NCI-H345 treated with DMSO at 0.1 percent for 48 hours (cell line): Measurements from ENCODE around the gene DLGAP1.

Experiments
- DNase-seq: peaks from one replicate; lab custom pipeline; 2025; ENCODE audit not compliant: unreplicated experiment; lab: John Stamatoyannopoulos, UW

DLGAP1 gene

GRCh38 chr18:3873698-3874097, 581.4 kb downstream of the DLGAP1 start:
- DNase-seq = peak; percentile 23

DNA sequence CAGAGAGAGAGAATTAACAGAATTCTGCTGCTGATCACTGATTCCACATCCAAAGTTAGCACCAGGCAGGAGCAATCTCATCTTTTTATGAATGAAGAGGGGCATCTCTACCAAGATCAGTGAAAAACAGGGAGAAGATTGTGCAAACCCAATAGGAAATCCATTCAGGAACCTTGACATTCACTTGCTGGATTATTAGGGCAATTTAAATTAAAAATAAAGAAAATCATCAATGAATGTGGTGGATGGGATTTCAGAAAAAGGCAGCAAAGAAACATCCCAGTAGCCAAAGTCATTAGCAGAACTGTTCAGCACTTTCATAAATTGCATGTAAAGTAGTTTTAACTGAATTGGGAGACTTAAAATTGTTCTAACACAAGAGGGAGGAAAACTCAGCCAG, 581.9 kb downstream of the DLGAP1 start:
- no peak for DNase-seq

- DNase-seq = peak; percentile 10
Measured at GRCh38 chr18:3872641-3873040, 582.5 kb downstream of the DLGAP1 start.

DNA sequence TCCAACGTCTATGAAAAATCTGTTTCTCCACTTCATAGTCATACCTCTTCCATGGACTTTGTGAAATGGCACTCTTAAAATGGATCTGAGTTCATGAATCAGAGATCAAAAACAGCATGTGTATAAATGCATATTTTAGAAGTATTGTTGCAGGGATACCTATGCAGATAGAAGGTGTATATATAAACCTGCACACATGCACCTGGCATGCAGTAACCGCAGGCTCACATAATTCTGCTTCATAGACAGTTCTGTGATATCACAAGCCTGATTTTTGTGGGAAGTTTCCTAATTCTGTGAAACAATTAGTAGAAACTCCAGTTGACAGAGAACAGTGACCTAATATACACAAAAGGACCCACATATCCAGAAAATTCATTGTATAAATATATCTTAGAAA, 583.4 kb downstream of the DLGAP1 start:
- no peak for DNase-seq

DNA sequence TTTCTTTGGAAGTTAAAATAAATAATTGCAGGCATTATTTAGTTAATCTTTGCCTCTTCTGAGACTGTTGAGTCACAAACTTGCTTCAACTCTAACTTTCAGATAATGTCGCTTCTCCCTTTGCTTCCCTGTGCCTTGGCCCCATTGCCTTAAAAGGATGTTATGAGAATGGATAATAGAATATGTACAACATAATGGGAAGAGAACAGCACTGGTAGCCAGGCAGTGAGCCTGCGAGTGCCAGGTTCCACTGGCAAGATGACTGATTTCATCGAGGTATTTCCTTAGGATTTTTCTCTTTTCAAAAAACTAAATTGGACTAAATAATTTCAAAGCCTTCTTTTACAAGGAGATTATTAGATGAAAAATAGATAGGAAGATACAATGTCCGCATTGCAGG, 584.2 kb downstream of the DLGAP1 start:
- DNase-seq = no peak

DNA sequence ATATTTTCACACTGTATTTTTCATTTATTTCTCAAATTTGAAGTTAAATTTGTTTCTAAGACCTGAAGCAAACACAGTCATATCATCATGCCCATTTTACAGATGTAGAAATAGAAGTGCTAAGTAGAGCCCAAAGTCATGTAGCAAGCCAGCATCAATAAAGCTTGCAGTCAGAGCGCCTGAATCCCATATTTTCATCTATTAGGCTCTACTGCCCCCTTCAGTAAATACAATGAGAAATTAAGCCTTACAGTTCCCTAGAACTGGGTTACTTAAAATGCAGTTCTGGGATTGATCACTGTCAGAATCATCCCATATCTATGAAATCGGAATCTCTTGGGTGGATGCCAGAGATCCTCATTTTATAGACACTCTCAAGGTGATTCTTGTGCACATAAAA, 585.3 kb downstream of the DLGAP1 start:
- peak; percentile 62 for DNase-seq

- no peak for DNase-seq
Measured at GRCh38 chr18:3867864-3868311, 587.2 kb downstream of the DLGAP1 start.

GRCh38 chr18:3867236-3867635, 587.9 kb downstream of the DLGAP1 start:
- no peak for DNase-seq

DNA sequence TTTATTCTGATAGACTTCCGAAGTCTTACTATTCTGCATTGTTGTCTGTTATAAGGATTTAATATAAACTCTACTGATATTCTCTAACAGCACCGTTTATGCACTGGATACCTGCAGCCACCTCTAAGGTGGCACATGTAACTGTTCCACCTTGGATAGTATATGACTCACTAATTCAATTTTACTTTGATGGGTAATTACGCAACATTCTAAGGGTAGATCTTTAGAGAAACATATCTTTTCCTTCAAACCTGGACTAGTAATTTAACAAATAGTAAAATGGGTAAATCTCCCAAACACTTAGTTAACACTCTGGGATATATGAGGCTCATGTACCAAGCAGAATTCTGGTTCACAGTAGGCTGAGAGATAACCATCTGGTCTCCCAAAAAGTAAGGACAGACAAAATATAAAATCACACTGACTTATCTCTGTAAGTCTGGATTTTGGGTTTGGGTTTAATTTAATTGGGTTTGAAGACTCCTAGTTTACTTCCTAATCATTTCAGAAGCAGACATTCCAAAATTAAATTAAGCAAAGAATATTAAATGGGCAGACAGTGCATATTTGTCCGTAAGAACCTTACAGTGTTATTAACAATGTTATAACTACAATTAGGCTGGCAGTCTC, 590.3 kb downstream of the DLGAP1 start:
- DNase-seq = no peak

GRCh38 chr18:3863593-3863992, 591.5 kb downstream of the DLGAP1 start:
- DNase-seq = no peak

DNA sequence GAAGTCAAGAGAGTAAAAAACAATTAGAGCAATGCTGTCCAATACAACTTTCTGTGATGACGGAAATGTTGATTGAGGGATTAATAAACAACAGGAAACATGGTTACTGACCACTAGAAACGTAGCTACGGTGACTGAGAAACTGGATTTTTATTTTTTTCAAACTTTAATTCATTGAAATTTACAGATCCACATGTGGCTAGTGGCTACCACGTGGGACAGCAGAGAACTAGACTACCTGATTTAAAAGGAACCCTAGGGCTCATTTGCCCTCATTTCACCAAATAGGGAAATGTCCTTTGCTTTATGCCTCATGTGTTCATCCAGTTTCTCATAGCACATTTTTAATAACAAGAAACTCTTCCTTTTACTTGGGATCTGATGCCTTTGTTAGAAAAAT, 592.1 kb downstream of the DLGAP1 start:
- no peak for DNase-seq

- no peak for DNase-seq
Measured at GRCh38 chr18:3861495-3861894, 593.6 kb downstream of the DLGAP1 start.

- no peak for DNase-seq
Measured at GRCh38 chr18:3857544-3857943, 597.6 kb downstream of the DLGAP1 start.

GRCh38 chr18:3855966-3856365, 599.1 kb downstream of the DLGAP1 start:
- no peak for DNase-seq

DNA sequence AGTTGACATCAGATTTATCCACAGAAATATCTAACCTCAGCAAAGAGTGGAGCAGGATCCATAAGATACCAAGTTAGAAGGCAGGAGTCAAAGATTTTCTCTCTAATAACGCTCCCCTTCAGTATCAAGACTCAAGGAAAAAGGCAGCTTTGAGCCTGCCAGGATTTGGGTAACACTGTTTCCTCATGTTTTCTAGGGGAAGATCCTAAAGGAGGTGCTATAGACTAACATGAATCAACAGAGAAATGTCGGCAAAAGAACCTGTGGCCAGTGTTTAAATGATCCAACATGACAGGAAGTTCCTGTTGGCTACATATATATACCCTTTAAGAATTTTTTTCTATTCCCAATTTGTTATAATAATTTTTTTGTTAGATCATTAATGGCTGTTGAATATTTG, 602.8 kb downstream of the DLGAP1 start:
- no peak for DNase-seq

GRCh38 chr18:3851159-3851558, 603.9 kb downstream of the DLGAP1 start:
- DNase-seq = no peak

DNA sequence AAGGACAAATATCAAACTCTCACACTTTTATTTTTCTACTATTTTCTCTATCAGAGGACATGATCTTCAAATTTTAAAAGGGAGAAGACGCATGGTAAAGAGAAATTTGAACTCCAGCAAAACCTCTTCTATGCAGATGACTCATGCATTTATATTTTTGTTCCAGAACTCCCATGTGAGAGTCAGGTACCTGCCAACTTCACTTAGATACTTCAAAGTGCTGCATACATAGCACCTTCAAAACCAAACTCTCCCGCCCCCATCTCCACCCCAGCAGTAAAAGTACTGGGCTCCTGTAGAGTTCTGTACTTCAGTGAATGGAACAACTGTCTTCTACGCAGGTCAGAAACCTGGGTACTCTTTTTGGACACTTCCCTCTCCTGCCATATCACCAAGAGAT, 606.8 kb downstream of the DLGAP1 start:
- no peak for DNase-seq

GRCh38 chr18:3845161-3845560, 609.9 kb downstream of the DLGAP1 start:
- no peak for DNase-seq

- no peak for DNase-seq
Measured at GRCh38 chr18:3842844-3843243, 612.3 kb downstream of the DLGAP1 start.

- no peak for DNase-seq
Measured at GRCh38 chr18:3840766-3841165, 614.3 kb downstream of the DLGAP1 start.

- no peak for DNase-seq
Measured at GRCh38 chr18:3839581-3839981, 615.5 kb downstream of the DLGAP1 start.

DNA sequence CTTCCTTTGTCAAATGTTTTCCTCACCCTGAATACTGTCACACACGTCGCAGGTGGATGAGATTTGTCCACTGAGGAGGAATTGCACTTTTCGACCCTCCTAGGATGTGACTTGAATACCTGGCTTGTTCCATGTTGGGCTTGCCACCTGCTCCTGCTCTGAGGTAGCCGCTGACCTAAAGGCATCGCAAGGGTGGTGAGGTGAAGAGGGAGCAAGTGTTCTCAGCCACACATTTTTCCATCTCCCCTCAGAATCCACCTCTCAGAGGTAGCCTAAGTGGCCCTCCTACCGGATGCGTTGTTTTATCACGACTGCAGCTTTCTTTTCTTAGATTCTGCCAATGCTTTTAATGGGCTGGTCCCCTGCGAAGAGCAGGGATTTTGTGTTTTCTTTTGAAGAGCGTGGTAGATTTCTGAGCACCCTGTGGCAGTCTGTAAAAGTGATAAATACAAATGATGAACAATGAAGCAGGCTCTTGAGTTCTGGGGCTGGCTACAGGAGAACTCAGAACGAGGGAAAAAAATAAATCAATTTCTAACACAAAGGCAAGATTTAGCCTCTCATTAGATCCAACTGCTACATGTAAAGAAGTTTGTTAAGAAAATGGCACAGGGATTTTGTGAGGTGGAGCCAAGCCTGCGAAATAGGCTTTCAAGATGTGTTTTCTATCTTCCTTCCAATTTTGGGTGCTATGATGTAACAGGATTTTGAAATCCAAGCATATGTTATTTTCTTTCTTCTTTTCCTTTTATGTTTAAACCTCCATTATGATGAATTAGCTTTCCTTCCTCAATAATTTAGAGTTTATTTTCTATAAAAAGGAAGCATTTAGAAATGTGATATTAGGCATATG, 618.4 kb downstream of the DLGAP1 start:
- DNase-seq = peak; percentile 16
